Measurements from ENCODE around the gene PTPRN2.

PTPRN2 gene

GRCh38 chr7:158492367-158492764 lies 95.3 kb downstream of the PTPRN2 start:
- POLR2A ChIA-PET, result no interaction called here
- CTCF ChIA-PET, result no interaction called here
- no peak overlapping the region for H3K4me3 ChIP-seq (ENCODE audit: low read depth, low read length)
- no peak for TF ChIP-seq CTCF (IDR thresholded peaks at IDR 0.05; ENCODE audit: insufficient read depth, low read length, missing control alignments)
- DNase-seq (ENCODE audit: low read depth, low spot score), result no peak

- ChIA-PET CTCF (no interaction called here), POLR2A (no interaction called here)
- no peak for DNase-seq (ENCODE audit: low read depth, low spot score)
- no peak for TF ChIP-seq CTCF (IDR thresholded peaks at IDR 0.05; ENCODE audit: insufficient read depth, low read length, missing control alignments)
- no peak overlapping the region for H3K4me3 ChIP-seq (ENCODE audit: low read depth, low read length)
Observed at GRCh38 chr7:158491094-158491493, 96.5 kb downstream of the PTPRN2 start.

- no peak for DNase-seq (ENCODE audit: low read depth, low spot score)
- TF ChIP-seq CTCF (IDR thresholded peaks at IDR 0.05; ENCODE audit: insufficient read depth, low read length, missing control alignments), result no peak
- H3K4me3 ChIP-seq (ENCODE audit: low read depth, low read length), result no peak overlapping the region
- ChIA-PET POLR2A (no interaction called here), CTCF (no interaction called here)
Observed at GRCh38 chr7:158490171-158490782, 97.3 kb downstream of the PTPRN2 start.

GRCh38 chr7:158489462-158490155 lies 98.0 kb downstream of the PTPRN2 start:
- no peak for DNase-seq (ENCODE audit: low read depth, low spot score)
- TF ChIP-seq CTCF (IDR thresholded peaks at IDR 0.05; ENCODE audit: insufficient read depth, low read length, missing control alignments), result no peak
- no peak overlapping the region for H3K4me3 ChIP-seq (ENCODE audit: low read depth, low read length)
- CTCF ChIA-PET, result no interaction called here
- POLR2A ChIA-PET, result no interaction called here

- TF ChIP-seq CTCF (IDR thresholded peaks at IDR 0.05; ENCODE audit: insufficient read depth, low read length, missing control alignments), result no peak
- DNase-seq (ENCODE audit: low read depth, low spot score), result no peak
Observed at GRCh38 chr7:158488181-158488971, 99.2 kb downstream of the PTPRN2 start.

GRCh38 chr7:158487631-158488151 lies 99.9 kb downstream of the PTPRN2 start:
- no peak for TF ChIP-seq CTCF (IDR thresholded peaks at IDR 0.05; ENCODE audit: insufficient read depth, low read length, missing control alignments)
- ChIA-PET POLR2A (no interaction called here), CTCF (no interaction called here)
- DNase-seq (ENCODE audit: low read depth, low spot score), result no peak
- no peak overlapping the region for H3K4me3 ChIP-seq (ENCODE audit: low read depth, low read length)

More at GRCh38 chr7:158488181-158488971, 99.2 kb downstream of the PTPRN2 start:
- POLR2A ChIA-PET, result no interaction called here
- H3K4me3 ChIP-seq (ENCODE audit: low read depth, low read length), result no peak overlapping the region
- CTCF ChIA-PET, result no interaction called here

Data from AG04449 (cell line).